ENCODE data around the gene REG3G. TPM values are rescaled to one million over a fixed set of nuclear protein-coding genes. Genes with fewer than 3 reads are reported as not detected.

REG3G gene
- total RNA-seq, 6 donors from 2014 or later: 0.52 to 0.61 TPM; not detected in 4

DNA sequence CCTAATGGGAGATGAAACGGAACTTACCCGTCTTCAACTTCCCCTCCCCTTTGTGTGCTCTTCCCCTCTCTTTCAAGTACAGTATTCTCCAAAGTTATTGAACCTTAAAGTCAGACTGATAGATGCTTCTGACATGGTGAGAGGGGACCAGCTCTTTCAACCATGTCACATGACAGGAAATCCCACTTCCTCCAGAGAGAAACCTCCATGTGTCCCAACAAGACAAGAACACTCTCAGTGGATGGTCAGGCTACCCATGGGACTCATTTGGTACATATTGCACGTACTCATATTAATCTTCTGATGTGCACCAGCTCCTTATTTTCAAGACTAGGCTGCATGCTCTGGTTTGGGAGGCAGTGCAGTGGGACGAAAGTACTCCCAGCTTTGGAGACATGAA lies 44.6 kb upstream of the REG3G start:
- ATAC-seq (ENCODE audit: low FRiP score in 2 of 2): no peak
- 64 to 68% methylated on average over 4 of the region's 4 CpGs for WGBS, 2 donors
- no peaks in the 10 kb centered on the region for H3K4me1 ChIP-seq
- no peak overlapping the region for H3K27ac ChIP-seq
- no peaks in the 10 kb centered on the region for H3K27me3 ChIP-seq
- no peaks in the 10 kb centered on the region for H3K36me3 ChIP-seq
- H3K4me3 ChIP-seq: no peak overlapping the region
- no peak for TF ChIP-seq POLR2AphosphoS5 (IDR thresholded peaks at IDR 0.05)
- TF ChIP-seq, protein P1, sequence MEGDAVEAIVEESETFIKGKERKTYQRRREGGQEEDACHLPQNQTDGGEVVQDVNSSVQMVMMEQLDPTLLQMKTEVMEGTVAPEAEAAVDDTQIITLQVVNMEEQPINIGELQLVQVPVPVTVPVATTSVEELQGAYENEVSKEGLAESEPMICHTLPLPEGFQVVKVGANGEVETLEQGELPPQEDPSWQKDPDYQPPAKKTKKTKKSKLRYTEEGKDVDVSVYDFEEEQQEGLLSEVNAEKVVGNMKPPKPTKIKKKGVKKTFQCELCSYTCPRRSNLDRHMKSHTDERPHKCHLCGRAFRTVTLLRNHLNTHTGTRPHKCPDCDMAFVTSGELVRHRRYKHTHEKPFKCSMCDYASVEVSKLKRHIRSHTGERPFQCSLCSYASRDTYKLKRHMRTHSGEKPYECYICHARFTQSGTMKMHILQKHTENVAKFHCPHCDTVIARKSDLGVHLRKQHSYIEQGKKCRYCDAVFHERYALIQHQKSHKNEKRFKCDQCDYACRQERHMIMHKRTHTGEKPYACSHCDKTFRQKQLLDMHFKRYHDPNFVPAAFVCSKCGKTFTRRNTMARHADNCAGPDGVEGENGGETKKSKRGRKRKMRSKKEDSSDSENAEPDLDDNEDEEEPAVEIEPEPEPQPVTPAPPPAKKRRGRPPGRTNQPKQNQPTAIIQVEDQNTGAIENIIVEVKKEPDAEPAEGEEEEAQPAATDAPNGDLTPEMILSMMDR (IDR thresholded peaks at IDR 0.05): no peak
- no peak for TF ChIP-seq POLR2A (IDR thresholded peaks at IDR 0.05)
- no peak for TF ChIP-seq EP300 (IDR thresholded peaks at IDR 0.05)
- H3K9me3 ChIP-seq: no peaks in the 10 kb centered on the region
- no peak for DNase-seq

DNA sequence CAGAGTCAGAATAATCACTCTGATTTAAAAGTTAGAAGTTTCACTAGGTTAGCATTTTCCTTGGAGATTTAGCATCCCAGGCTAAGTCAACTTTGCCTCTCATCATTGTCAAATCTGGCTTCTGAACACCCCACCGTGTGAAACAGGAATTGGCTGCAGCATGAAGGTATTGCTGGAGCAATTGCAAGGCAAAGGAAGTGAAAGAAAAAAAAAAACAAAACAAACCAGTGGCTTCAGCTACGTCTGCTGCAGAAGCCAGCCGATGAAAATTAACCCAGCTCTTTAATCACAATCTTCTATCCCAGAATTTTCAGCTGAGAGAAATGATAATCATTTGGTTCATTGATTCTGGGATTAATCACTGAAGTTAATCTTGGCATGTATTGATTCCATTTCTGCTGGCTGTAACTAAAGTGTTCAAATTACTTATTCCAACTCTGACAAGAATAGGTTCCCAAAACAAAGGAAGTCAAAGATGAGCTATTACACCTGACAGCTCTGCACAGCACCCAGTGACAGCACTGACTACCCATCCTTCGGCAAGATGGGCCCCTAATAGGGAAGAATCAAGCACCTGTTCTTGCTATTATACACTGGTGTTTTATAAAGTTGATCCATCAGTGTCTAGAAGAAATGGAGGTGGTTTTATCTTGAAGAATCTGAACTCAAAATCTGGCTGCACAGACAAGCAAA lies 42.7 kb upstream of the REG3G start:
- TF ChIP-seq POLR2AphosphoS5 (IDR thresholded peaks at IDR 0.05): no peak
- TF ChIP-seq POLR2A (IDR thresholded peaks at IDR 0.05): no peak
- no peak for TF ChIP-seq EP300 (IDR thresholded peaks at IDR 0.05)
- TF ChIP-seq, protein P1 (IDR thresholded peaks at IDR 0.05): no peak
- H3K27ac ChIP-seq: no peak overlapping the region
- no peaks in the 10 kb centered on the region for H3K27me3 ChIP-seq
- H3K4me3 ChIP-seq: no peak overlapping the region
- no peaks in the 10 kb centered on the region for H3K36me3 ChIP-seq
- WGBS, 2 donors: 43 to 48% methylated on average over 4 of the region's 4 CpGs
- H3K9me3 ChIP-seq: no peaks in the 10 kb centered on the region
- ATAC-seq (ENCODE audit: low FRiP score in 2 of 2) (no peak), DNase-seq (no peak)
- H3K4me1 ChIP-seq: no peaks in the 10 kb centered on the region

DNA sequence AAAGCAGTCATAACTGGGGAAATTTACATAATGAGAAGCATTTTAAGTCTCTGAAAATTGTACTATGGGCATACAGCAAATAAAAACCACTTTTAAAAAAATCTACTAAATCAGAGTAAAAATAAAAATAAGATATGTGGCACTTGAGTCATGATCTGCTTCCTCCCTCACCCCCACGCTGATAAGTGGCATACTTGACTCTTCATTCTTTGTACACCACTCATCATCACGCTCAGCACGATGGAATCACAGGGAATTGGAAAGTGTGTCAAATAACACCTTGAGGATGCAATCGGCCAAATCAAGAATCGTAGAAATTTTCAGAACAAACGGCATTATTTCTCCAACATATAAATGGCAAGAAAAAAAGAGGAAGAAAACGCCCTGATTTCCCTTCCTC lies 41.1 kb upstream of the REG3G start:
- no peak overlapping the region for H3K27ac ChIP-seq
- no peaks in the 10 kb centered on the region for H3K27me3 ChIP-seq
- H3K9me3 ChIP-seq: no peaks in the 10 kb centered on the region
- DNase-seq (no peak), ATAC-seq (ENCODE audit: low FRiP score in 2 of 2) (no peak)
- no peak overlapping the region for H3K4me3 ChIP-seq
- WGBS, 2 donors: 66 to 85% methylated on average over 7 of the region's 7 CpGs
- H3K4me1 ChIP-seq: no peaks in the 10 kb centered on the region
- TF ChIP-seq POLR2AphosphoS5 (IDR thresholded peaks at IDR 0.05): no peak
- H3K36me3 ChIP-seq: no peaks in the 10 kb centered on the region

DNA sequence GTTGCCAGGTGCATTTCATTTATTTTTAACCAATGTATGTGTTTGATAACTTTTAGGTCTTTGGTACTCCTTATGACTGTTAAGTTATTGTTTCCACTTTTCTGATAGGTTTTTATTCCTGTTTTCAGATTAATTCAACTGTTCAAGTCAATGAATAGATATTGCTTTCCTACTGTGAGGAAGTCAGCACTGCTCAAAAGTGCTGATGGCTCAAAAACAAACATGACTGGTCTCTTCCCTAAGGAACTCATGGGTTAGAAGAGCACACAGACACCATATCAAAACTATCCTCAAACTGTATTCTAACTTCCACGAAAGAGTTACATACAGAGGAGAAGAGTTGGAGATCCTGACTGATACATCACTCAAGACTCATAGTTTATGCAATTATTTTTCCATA lies 39.9 kb upstream of the REG3G start:
- Histone ChIP-seq H3K27me3 (no peaks in the 10 kb centered on the region), H3K4me3 (no peak overlapping the region), H3K27ac (no peak overlapping the region), H3K36me3 (no peaks in the 10 kb centered on the region), H3K4me1 (no peaks in the 10 kb centered on the region), H3K9me3 (no peaks in the 10 kb centered on the region)
- WGBS, 2 donors: 69 to 82% methylated on average over 1 of the region's 1 CpG
- no peak for TF ChIP-seq POLR2AphosphoS5 (IDR thresholded peaks at IDR 0.05)
- TF ChIP-seq, protein P1 (IDR thresholded peaks at IDR 0.05): no peak
- TF ChIP-seq EP300 (IDR thresholded peaks at IDR 0.05): no peak
- TF ChIP-seq POLR2A (IDR thresholded peaks at IDR 0.05): no peak
- DNase-seq (no peak), ATAC-seq (ENCODE audit: low FRiP score in 2 of 2) (no peak)

DNA sequence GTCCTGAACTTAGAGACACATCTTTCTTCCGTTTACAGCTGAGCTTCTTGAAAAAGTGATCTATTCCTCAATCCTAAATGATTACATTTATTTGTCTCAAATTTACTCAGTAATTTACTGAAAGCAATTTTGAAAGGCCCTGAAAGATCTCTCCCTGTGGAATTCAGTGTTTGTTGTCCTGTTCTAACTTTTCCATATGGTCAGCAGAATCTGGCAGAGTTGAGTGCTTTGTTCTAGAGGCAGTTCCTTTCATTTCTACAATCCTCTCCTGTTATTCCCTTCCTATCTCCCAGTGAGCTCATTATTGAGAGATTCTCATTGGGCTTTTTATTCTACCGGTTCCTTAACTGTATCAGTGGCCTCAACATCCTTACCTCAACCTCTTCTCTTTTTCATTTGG lies 36.5 kb upstream of the REG3G start:
- DNase-seq (no peak), ATAC-seq (ENCODE audit: low FRiP score in 2 of 2) (no peak)
- H3K4me1 ChIP-seq: peaks cover 0 to 11% (median 5%) of the 10 kb centered on the region in 4 donors
- H3K27ac ChIP-seq: no peak overlapping the region
- peaks cover 0 to 20% (median 6%) of the 10 kb centered on the region in 4 donors for H3K27me3 ChIP-seq
- TF ChIP-seq, protein P1 (IDR thresholded peaks at IDR 0.05): no peak
- TF ChIP-seq POLR2AphosphoS5 (IDR thresholded peaks at IDR 0.05): no peak
- no peak for TF ChIP-seq EP300 (IDR thresholded peaks at IDR 0.05)
- TF ChIP-seq POLR2A (IDR thresholded peaks at IDR 0.05): no peak
- WGBS, 2 donors: 80 to 82% methylated on average over 2 of the region's 2 CpGs
- no peaks in the 10 kb centered on the region for H3K9me3 ChIP-seq
- H3K4me3 ChIP-seq: no peak overlapping the region
- H3K36me3 ChIP-seq: no peaks in the 10 kb centered on the region
